HG03064 (cell line): ENCODE results near the gene OR12D1.

Experiments used
- ATAC-seq: cut with Tn5 transposase; IDR thresholded peaks from one replicate; pipeline ENCODE4 v1.9.1; 2021; ENCODE audit warnings: low read depth; ENCODE audit not compliant: unreplicated experiment

The OR12D1 gene

GRCh38 chr6:29462022-29462421, 47.3 kb downstream of the OR12D1 start:
- ATAC-seq: no peak

- ATAC-seq: no peak
Observed at GRCh38 chr6:29465279-29465678, 50.6 kb downstream of the OR12D1 start.

GRCh38 chr6:29465801-29466200, 51.1 kb downstream of the OR12D1 start:
- ATAC-seq: no peak

GRCh38 chr6:29466241-29466640, 51.5 kb downstream of the OR12D1 start:
- ATAC-seq: no peak
